ENCODE results near the gene REV3L. TPM values are rescaled to one million over a fixed set of nuclear protein-coding genes. Genes with fewer than 3 reads are reported as not detected.
"Not testable (repeated sequence)": the region's sequence is repeated elsewhere in the genome, so short reads cannot be mapped to it uniquely, and the experiment has no call there.

REV3L gene
- total and polyA plus RNA-seq, 12 donors = 5.6 to 25.8 (median 13.9) TPM

GRCh38 chr6:111306104-111306888 is 176.7 kb downstream of the REV3L start:
- intact Hi-C loops (cut with DNase I) = no loop called here
- no peak for TF ChIP-seq CTCF (IDR thresholded peaks at IDR 0.05)
- H3K27me3 ChIP-seq = no peaks in the 10 kb centered on the region
- DNase-seq (no peak), ATAC-seq (no peak)
- peaks cover 0 to 6% (median 0%) of the 10 kb centered on the region in 9 donors for H3K4me1 ChIP-seq
- no peak overlapping the region for H3K4me3 ChIP-seq
- WGBS, 2 donors = 94 to 96% methylated on average over 8 of the region's 8 CpGs
- peaks cover 0 to 9% (median 0%) of the 10 kb centered on the region in 11 donors for H3K9me3 ChIP-seq
- H3K27ac ChIP-seq = no peak overlapping the region
- H3K36me3 ChIP-seq = peaks cover 0 to 84% (median 29%) of the 10 kb centered on the region in 9 donors

GRCh38 chr6:111301946-111302345 is 181.1 kb downstream of the REV3L start:
- ATAC-seq (peak in 3 of 8 donors; percentile 44 to 61 (median 49)), DNase-seq (no peak)
- peak overlapping the region in 3 of 10 donors; percentile 9 to 36 (median 23) for H3K27ac ChIP-seq
- H3K9me3 ChIP-seq = peaks cover 0 to 16% (median 4%) of the 10 kb centered on the region in 11 donors
- H3K27me3 ChIP-seq = no peaks in the 10 kb centered on the region
- H3K36me3 ChIP-seq = peaks cover 0 to 68% (median 15%) of the 10 kb centered on the region in 9 donors
- no peak for TF ChIP-seq CTCF (IDR thresholded peaks at IDR 0.05)
- H3K4me3 ChIP-seq = no peak overlapping the region
- intact Hi-C loops (cut with DNase I) = no loop called here
- WGBS, 2 donors = 57 to 69% methylated on average over 2 of the region's 2 CpGs
- H3K4me1 ChIP-seq = peaks cover 0 to 6% (median 0%) of the 10 kb centered on the region in 9 donors

- ATAC-seq; H3K4me3 ChIP-seq; H3K27me3 ChIP-seq; H3K4me1 ChIP-seq; intact Hi-C loops (cut with DNase I); DNase-seq: not testable (repeated sequence)
- peaks cover 0 to 61% (median 11%) of the 10 kb centered on the region in 9 donors for H3K36me3 ChIP-seq
- peaks cover 0 to 16% (median 4%) of the 10 kb centered on the region in 11 donors for H3K9me3 ChIP-seq
- 95 to 97% methylated on average over 9 of the region's 9 CpGs for WGBS, 2 donors
- H3K27ac ChIP-seq = peak overlapping the region in 2 of 10 donors; percentile 9 to 36
These were observed 181.8 kb downstream of the REV3L start for GRCh38 chr6:111300938-111301800.

- DNase-seq (no peak), ATAC-seq (no peak)
- TF ChIP-seq CTCF (IDR thresholded peaks at IDR 0.05) = no peak
- Histone ChIP-seq H3K4me1 (peaks cover 0 to 6% (median 0%) of the 10 kb centered on the region in 9 donors), H3K9me3 (peaks cover 0 to 16% (median 4%) of the 10 kb centered on the region in 11 donors), H3K27me3 (no peaks in the 10 kb centered on the region), H3K27ac (no peak overlapping the region), H3K4me3 (no peak overlapping the region), H3K36me3 (peaks cover 0 to 43% (median 11%) of the 10 kb centered on the region in 9 donors)
- 95 to 96% methylated on average over 1 of the region's 1 CpG for WGBS, 2 donors
- intact Hi-C loops (cut with DNase I) = no loop called here
These were observed 185.2 kb downstream of the REV3L start for GRCh38 chr6:111297776-111298175.
